ENCODE results near the gene ANO2. TPM values are rescaled to one million over a fixed set of nuclear protein-coding genes. Genes with fewer than 3 reads are reported as not detected.
"Not testable (repeated sequence)": the region's sequence is repeated elsewhere in the genome, so short reads cannot be mapped to it uniquely, and the experiment has no call there.

The ANO2 gene
- total RNA-seq, 3 donors from 2014 or later: not detected

GRCh38 chr12:5548152-5548943 lies 396.7 kb downstream of the ANO2 start:
- peaks cover 16% of the 10 kb centered on the region for H3K27me3 Mint-ChIP-seq (ENCODE audit: low read depth)
- H3K4me1 Mint-ChIP-seq (ENCODE audit: low read depth): no peaks in the 10 kb centered on the region
- H3K36me3 Mint-ChIP-seq (ENCODE audit: insufficient read depth): no peaks in the 10 kb centered on the region
- ATAC-seq: no peak
- H3K9me3 Mint-ChIP-seq: peaks cover 13% of the 10 kb centered on the region
- no peak for DNase-seq
- no peak overlapping the region for H3K4me3 Mint-ChIP-seq

GRCh38 chr12:5546616-5547015 lies 398.4 kb downstream of the ANO2 start:
- H3K9me3 Mint-ChIP-seq: peaks cover 13% of the 10 kb centered on the region
- no peaks in the 10 kb centered on the region for H3K36me3 Mint-ChIP-seq (ENCODE audit: insufficient read depth)
- peaks cover 14% of the 10 kb centered on the region for H3K27me3 Mint-ChIP-seq (ENCODE audit: low read depth)
- no peak for DNase-seq
- H3K4me1 Mint-ChIP-seq (ENCODE audit: low read depth): no peaks in the 10 kb centered on the region
- no peak for ATAC-seq
- H3K4me3 Mint-ChIP-seq: no peak overlapping the region

GRCh38 chr12:5537771-5538170 lies 407.3 kb downstream of the ANO2 start:
- Mint-ChIP-seq H3K4me3 (no peak overlapping the region), H3K9me3 (peaks cover 5% of the 10 kb centered on the region), H3K36me3 (ENCODE audit: insufficient read depth) (no peaks in the 10 kb centered on the region), H3K4me1 (ENCODE audit: low read depth) (no peaks in the 10 kb centered on the region), H3K27me3 (ENCODE audit: low read depth) (peaks cover 8% of the 10 kb centered on the region)
- ATAC-seq (no peak), DNase-seq (no peak)

- H3K9me3 Mint-ChIP-seq; H3K4me1 Mint-ChIP-seq (ENCODE audit: low read depth); H3K36me3 Mint-ChIP-seq (ENCODE audit: insufficient read depth); H3K27me3 Mint-ChIP-seq (ENCODE audit: low read depth); ATAC-seq; DNase-seq; H3K4me3 Mint-ChIP-seq: not testable (repeated sequence)
These were observed 407.9 kb downstream of the ANO2 start for GRCh38 chr12:5537026-5537615.

- no peak for ATAC-seq
- H3K36me3 Mint-ChIP-seq (ENCODE audit: insufficient read depth): no peaks in the 10 kb centered on the region
These were observed 409.5 kb downstream of the ANO2 start for GRCh38 chr12:5535541-5535940.

GRCh38 chr12:5534426-5535199 lies 410.4 kb downstream of the ANO2 start:
- H3K4me3 Mint-ChIP-seq: no peak overlapping the region
- H3K4me1 Mint-ChIP-seq (ENCODE audit: low read depth): no peaks in the 10 kb centered on the region
- peaks cover 3% of the 10 kb centered on the region for H3K9me3 Mint-ChIP-seq
- DNase-seq: no peak
- H3K36me3 Mint-ChIP-seq (ENCODE audit: insufficient read depth): no peaks in the 10 kb centered on the region
- no peak for ATAC-seq
- peaks cover 8% of the 10 kb centered on the region for H3K27me3 Mint-ChIP-seq (ENCODE audit: low read depth)

More at GRCh38 chr12:5535541-5535940, 409.5 kb downstream of the ANO2 start:
- DNase-seq: no peak
- H3K27me3 Mint-ChIP-seq (ENCODE audit: low read depth): peaks cover 8% of the 10 kb centered on the region
- H3K4me1 Mint-ChIP-seq (ENCODE audit: low read depth): no peaks in the 10 kb centered on the region
- peaks cover 3% of the 10 kb centered on the region for H3K9me3 Mint-ChIP-seq
- H3K4me3 Mint-ChIP-seq: no peak overlapping the region

GRCh38 chr12:5533368-5533767 lies 411.7 kb downstream of the ANO2 start:
- no peak for DNase-seq
- H3K9me3 Mint-ChIP-seq: peaks cover 3% of the 10 kb centered on the region
- H3K4me1 Mint-ChIP-seq (ENCODE audit: low read depth): no peaks in the 10 kb centered on the region
- peaks cover 9% of the 10 kb centered on the region for H3K27me3 Mint-ChIP-seq (ENCODE audit: low read depth)
- H3K4me3 Mint-ChIP-seq: no peak overlapping the region
- H3K36me3 Mint-ChIP-seq (ENCODE audit: insufficient read depth): no peaks in the 10 kb centered on the region
- ATAC-seq: no peak

GRCh38 chr12:5525783-5526367 lies 419.2 kb downstream of the ANO2 start:
- H3K36me3 Mint-ChIP-seq (ENCODE audit: insufficient read depth): no peaks in the 10 kb centered on the region
- peaks cover 2% of the 10 kb centered on the region for H3K27me3 Mint-ChIP-seq (ENCODE audit: low read depth)
- DNase-seq (no peak), ATAC-seq (no peak)
- H3K4me1 Mint-ChIP-seq (ENCODE audit: low read depth): no peaks in the 10 kb centered on the region
- H3K9me3 Mint-ChIP-seq: no peaks in the 10 kb centered on the region
- H3K4me3 Mint-ChIP-seq: no peak overlapping the region

- ATAC-seq (no peak), DNase-seq (no peak)
- Mint-ChIP-seq H3K9me3 (no peaks in the 10 kb centered on the region), H3K4me1 (ENCODE audit: low read depth) (no peaks in the 10 kb centered on the region), H3K4me3 (no peak overlapping the region), H3K27me3 (ENCODE audit: low read depth) (peaks cover 2% of the 10 kb centered on the region), H3K36me3 (ENCODE audit: insufficient read depth) (no peaks in the 10 kb centered on the region)
These were observed 420.2 kb downstream of the ANO2 start for GRCh38 chr12:5524769-5525436.

- no peaks in the 10 kb centered on the region for H3K4me1 Mint-ChIP-seq (ENCODE audit: low read depth)
- ATAC-seq (no peak), DNase-seq (no peak)
- peaks cover 2% of the 10 kb centered on the region for H3K27me3 Mint-ChIP-seq (ENCODE audit: low read depth)
- no peaks in the 10 kb centered on the region for H3K36me3 Mint-ChIP-seq (ENCODE audit: insufficient read depth)
- H3K4me3 Mint-ChIP-seq: no peak overlapping the region
- no peaks in the 10 kb centered on the region for H3K9me3 Mint-ChIP-seq
These were observed 420.8 kb downstream of the ANO2 start for GRCh38 chr12:5524116-5524768.

GRCh38 chr12:5523396-5524115 lies 421.5 kb downstream of the ANO2 start:
- Mint-ChIP-seq H3K36me3 (ENCODE audit: insufficient read depth) (no peaks in the 10 kb centered on the region), H3K4me3 (no peak overlapping the region), H3K9me3 (no peaks in the 10 kb centered on the region), H3K4me1 (ENCODE audit: low read depth) (no peaks in the 10 kb centered on the region), H3K27me3 (ENCODE audit: low read depth) (no peaks in the 10 kb centered on the region)
- no peak for ATAC-seq
- no peak for DNase-seq

- no peaks in the 10 kb centered on the region for H3K27me3 Mint-ChIP-seq (ENCODE audit: low read depth)
- DNase-seq: no peak
- no peak for ATAC-seq
- H3K9me3 Mint-ChIP-seq: no peaks in the 10 kb centered on the region
- H3K36me3 Mint-ChIP-seq (ENCODE audit: insufficient read depth): no peaks in the 10 kb centered on the region
- no peaks in the 10 kb centered on the region for H3K4me1 Mint-ChIP-seq (ENCODE audit: low read depth)
- no peak overlapping the region for H3K4me3 Mint-ChIP-seq
These were observed 422.4 kb downstream of the ANO2 start for GRCh38 chr12:5522432-5523335.
